Hepatocyte (in vitro differentiated cells): ENCODE measurements around the gene TMEM63A. TPM values are rescaled to one million over a fixed set of nuclear protein-coding genes. Genes with fewer than 3 reads are reported as not detected.

Experiments used
- DNase-seq: peaks from one replicate; pipeline ENCODE4 v3.0.0-alpha.2; 2016; ENCODE audit warnings: low spot score
- H2AFZ ChIP-seq: fragments of 200-600 bp; sonication (generic); 2 replicates; pipeline ENCODE4 v1.6.0; 2016; ENCODE audit warnings: antibody characterized with exemption, mild to moderate bottlenecking
- H3K27ac ChIP-seq: fragments of 200-600 bp; sonication (generic); 2 replicates; pipeline ENCODE4 v1.5.1; 2016; ENCODE audit warnings: mild to moderate bottlenecking
- H3K27me3 ChIP-seq: fragments of 200-600 bp; sonication (generic); 2 replicates; pipeline ENCODE4 v1.6.1; 2016
- H3K36me3 ChIP-seq: fragments of 200-600 bp; sonication (generic); replicated peaks from 2 replicates; pipeline ENCODE4 v1.5.1; 2016; ENCODE audit warnings: low read depth; ENCODE audit not compliant: insufficient read depth
- H3K4me1 ChIP-seq: fragments of 200-600 bp; sonication (generic); 2 replicates; pipeline ENCODE4 v1.5.1; 2016; ENCODE audit warnings: mild to moderate bottlenecking, moderate library complexity; ENCODE audit not compliant: insufficient read depth
- H3K4me2 ChIP-seq: fragments of 200-600 bp; sonication (generic); 2 replicates; pipeline ENCODE4 v1.6.0; 2016
- H3K4me3 ChIP-seq: fragments of 200-600 bp; sonication (generic); 2 replicates; pipeline ENCODE4 v1.5.1; 2016; ENCODE audit warnings: mild to moderate bottlenecking
- H3K79me2 ChIP-seq: fragments of 200-600 bp; sonication (generic); 2 replicates; pipeline ENCODE4 v1.6.0; 2017; ENCODE audit warnings: mild to moderate bottlenecking
- H3K9me2 ChIP-seq: fragments of 200-600 bp; sonication (generic); replicated peaks from 2 replicates; pipeline ENCODE4 v1.6.0; 2017; ENCODE audit warnings: mild to moderate bottlenecking; ENCODE audit not compliant: insufficient read depth
- H3K9me3 ChIP-seq: fragments of 200-600 bp; sonication (generic); 2 replicates; pipeline ENCODE4 v1.5.1; 2016; ENCODE audit warnings: low read depth, mild to moderate bottlenecking
- H4K20me1 ChIP-seq: fragments of 200-600 bp; sonication (generic); 2 replicates; pipeline ENCODE4 v1.6.0; 2016; ENCODE audit warnings: mild to moderate bottlenecking; ENCODE audit not compliant: insufficient read depth, poor library complexity, severe bottlenecking
- EZH2 ChIP-seq: fragments of 200-600 bp; sonication (generic); IDR thresholded peaks from 2 replicates; pipeline ENCODE4 v1.6.1; 2016; ENCODE audit warnings: antibody characterized with exemption, mild to moderate bottlenecking, borderline replicate concordance
- EZH2phosphoT487 ChIP-seq: fragments of 200-600 bp; sonication (generic); IDR thresholded peaks from one replicate; pipeline ENCODE4 v1.6.1; 2018; ENCODE audit warnings: antibody characterized with exemption, mild to moderate bottlenecking, low read depth, moderate library complexity; ENCODE audit not compliant: unreplicated experiment, severe bottlenecking
- WGBS: methylation state at CpG from one replicate; pipeline ENCODE4 v1.1.6; 2016; ENCODE audit warnings: low lambda C conversion rate; ENCODE audit errors: missing lambda C conversion rate; 5-methylcytosine and 5-hydroxymethylcytosine counted together
- polyA plus RNA-seq: library from polyadenylated mRNA; unstranded; fragments of >200 nt; fragmentation: Nextera tagmentation; extraction: Ambion mirVana; gene quantifications from 2 replicates; pipeline ENCODE4 v1.2.1, GENCODE V29; 2016
- total RNA-seq: library from RNA; depleted of rRNA; stranded (reverse); fragments of >200 nt; gene quantifications from 2 replicates; pipeline ENCODE4 v1.2.3, GENCODE V29; 2014
- TF ChIP-seq, protein P1 (sequence below): fragments of 200-600 bp; sonication (generic); IDR thresholded peaks from 2 replicates; pipeline ENCODE4 v1.5.1; 2016; ENCODE audit warnings: antibody characterized with exemption, mild to moderate bottlenecking; ENCODE audit not compliant: poor library complexity

TMEM63A gene
- total and polyA plus RNA-seq, 2 experiments from 2014 or later = 38.8 to 47.5 TPM

DNA sequence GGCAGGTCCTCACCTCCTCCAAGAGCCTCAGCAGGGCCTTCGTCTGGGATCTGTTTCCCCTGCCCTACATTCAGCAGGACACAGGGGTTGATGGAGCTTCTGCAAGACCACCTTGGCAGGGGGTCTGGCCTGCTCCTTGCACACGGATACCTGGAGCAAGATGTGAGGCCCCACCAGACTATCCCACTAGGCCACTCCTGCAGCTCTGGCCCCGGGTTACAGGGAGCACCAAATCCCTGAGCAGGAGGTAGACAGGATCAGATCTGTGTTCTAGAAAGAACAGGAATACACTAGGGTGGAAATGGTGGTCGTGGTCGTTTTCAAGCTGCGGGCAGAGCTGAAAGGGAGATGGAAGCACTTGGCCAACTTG, 38.8 kb downstream of the TMEM63A start:
- Histone ChIP-seq H3K36me3 (no peaks in the 10 kb centered on the region), H3K9me3 (no peaks in the 10 kb centered on the region), H3K4me3 (no peak overlapping the region), H3K4me2 (no peak overlapping the region), H3K27me3 (no peaks in the 10 kb centered on the region), H4K20me1 (no peaks in the 10 kb centered on the region), H3K9me2 (no peaks in the 10 kb centered on the region), H3K4me1 (peaks cover 4% of the 10 kb centered on the region), H3K79me2 (no peaks in the 10 kb centered on the region), H2AFZ (no peak overlapping the region), H3K27ac (no peak overlapping the region)
- DNase-seq = no peak
- TF ChIP-seq EZH2phosphoT487 = no peak
- TF ChIP-seq, protein P1, sequence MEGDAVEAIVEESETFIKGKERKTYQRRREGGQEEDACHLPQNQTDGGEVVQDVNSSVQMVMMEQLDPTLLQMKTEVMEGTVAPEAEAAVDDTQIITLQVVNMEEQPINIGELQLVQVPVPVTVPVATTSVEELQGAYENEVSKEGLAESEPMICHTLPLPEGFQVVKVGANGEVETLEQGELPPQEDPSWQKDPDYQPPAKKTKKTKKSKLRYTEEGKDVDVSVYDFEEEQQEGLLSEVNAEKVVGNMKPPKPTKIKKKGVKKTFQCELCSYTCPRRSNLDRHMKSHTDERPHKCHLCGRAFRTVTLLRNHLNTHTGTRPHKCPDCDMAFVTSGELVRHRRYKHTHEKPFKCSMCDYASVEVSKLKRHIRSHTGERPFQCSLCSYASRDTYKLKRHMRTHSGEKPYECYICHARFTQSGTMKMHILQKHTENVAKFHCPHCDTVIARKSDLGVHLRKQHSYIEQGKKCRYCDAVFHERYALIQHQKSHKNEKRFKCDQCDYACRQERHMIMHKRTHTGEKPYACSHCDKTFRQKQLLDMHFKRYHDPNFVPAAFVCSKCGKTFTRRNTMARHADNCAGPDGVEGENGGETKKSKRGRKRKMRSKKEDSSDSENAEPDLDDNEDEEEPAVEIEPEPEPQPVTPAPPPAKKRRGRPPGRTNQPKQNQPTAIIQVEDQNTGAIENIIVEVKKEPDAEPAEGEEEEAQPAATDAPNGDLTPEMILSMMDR = no peak
- WGBS = 82% methylated on average over 6 of the region's 6 CpGs

DNA sequence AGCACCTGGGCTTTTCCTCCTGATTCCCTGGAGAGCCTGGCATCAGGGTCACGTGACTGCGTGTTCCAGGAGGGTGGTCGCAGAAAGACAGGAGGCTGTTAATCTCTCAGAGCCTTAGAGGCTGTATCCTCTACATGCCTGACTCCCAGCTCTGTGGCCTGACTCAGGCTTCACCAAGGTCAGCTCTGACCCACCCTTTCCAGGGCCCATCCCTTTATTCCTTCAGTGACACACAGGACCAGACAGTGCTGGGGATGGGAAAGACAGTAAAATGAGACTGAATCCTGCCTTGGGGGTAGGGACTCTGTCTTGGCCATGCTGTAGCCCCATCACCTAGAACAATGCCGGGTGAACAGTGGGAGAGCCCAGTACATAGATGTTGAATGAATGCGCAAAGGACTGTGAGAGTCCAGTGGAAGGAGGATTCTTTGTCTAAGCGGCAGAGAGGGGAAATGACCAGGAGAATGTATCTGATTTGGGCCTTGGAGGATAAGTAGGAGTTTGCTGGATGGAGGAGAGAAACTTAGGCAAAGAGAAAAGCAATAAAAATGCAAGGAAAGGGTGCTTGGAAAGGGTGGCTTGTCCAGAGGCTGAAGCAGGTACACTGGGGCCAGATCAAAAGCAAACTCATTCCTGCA, 39.3 kb downstream of the TMEM63A start:
- Histone ChIP-seq H3K27me3 (no peaks in the 10 kb centered on the region), H3K27ac (no peak overlapping the region), H3K4me3 (no peak overlapping the region), H3K9me2 (no peaks in the 10 kb centered on the region), H3K4me2 (no peak overlapping the region), H3K4me1 (peaks cover 4% of the 10 kb centered on the region), H2AFZ (no peak overlapping the region), H3K36me3 (no peaks in the 10 kb centered on the region), H3K79me2 (no peaks in the 10 kb centered on the region), H4K20me1 (no peaks in the 10 kb centered on the region), H3K9me3 (no peaks in the 10 kb centered on the region)
- TF ChIP-seq EZH2 (no peak), EZH2phosphoT487 (no peak)
- TF ChIP-seq, protein P1 = no peak
- 94% methylated on average over 6 of the region's 6 CpGs for WGBS
- DNase-seq = no peak

DNA sequence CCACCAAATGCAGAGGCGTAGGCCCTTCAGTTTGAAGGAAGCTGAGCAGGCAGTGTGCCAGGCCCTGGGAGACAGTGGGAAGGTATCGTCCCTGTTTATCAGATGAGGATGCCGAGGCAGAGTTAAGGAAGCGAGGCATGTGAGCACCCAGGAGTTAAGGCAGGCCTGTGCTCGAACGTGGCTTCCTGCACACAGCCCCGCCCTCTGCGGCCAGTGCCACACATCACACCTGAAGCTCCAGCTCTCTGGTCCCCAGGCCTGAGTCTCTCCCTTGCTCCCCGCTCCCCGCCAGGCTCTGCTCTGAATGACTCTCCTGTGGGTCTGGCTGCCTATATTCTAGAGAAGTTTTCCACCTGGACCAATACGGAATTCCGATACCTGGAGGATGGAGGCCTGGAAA, 40.1 kb downstream of the TMEM63A start:
- Histone ChIP-seq H3K4me1 (peaks cover 4% of the 10 kb centered on the region), H2AFZ (no peak overlapping the region), H3K27me3 (no peaks in the 10 kb centered on the region), H3K36me3 (no peaks in the 10 kb centered on the region), H3K79me2 (no peaks in the 10 kb centered on the region), H3K4me3 (no peak overlapping the region), H3K9me2 (no peaks in the 10 kb centered on the region), H3K4me2 (no peak overlapping the region), H4K20me1 (no peaks in the 10 kb centered on the region), H3K9me3 (no peaks in the 10 kb centered on the region), H3K27ac (no peak overlapping the region)
- TF ChIP-seq EZH2 (no peak), EZH2phosphoT487 (no peak)
- TF ChIP-seq, protein P1 = no peak
- DNase-seq = no peak
- 91% methylated on average over 12 of the region's 12 CpGs for WGBS
